ENCODE data around the gene CYS1.
"Not testable (repeated sequence)": the region's sequence is repeated elsewhere in the genome, so short reads cannot be mapped to it uniquely, and the experiment has no call there.

The CYS1 gene

GRCh38 chr2:10091889-10092244, 11.7 kb upstream of the CYS1 start:
- DNase-seq = not testable (repeated sequence)

- DNase-seq = peak in 1 of 5 donors; percentile 21
Measured at GRCh38 chr2:10091182-10091888, 11.1 kb upstream of the CYS1 start.

GRCh38 chr2:10089565-10090190, 9.5 kb upstream of the CYS1 start:
- no peak for DNase-seq

GRCh38 chr2:10087360-10087759, 7.1 kb upstream of the CYS1 start:
- DNase-seq = no peak

- no peak for DNase-seq
Measured at GRCh38 chr2:10086950-10087349, 6.7 kb upstream of the CYS1 start.

GRCh38 chr2:10085668-10086059, 5.5 kb upstream of the CYS1 start:
- no peak for DNase-seq

GRCh38 chr2:10085043-10085667, 4.9 kb upstream of the CYS1 start:
- DNase-seq = no peak

- no peak for DNase-seq
Measured at GRCh38 chr2:10084223-10084865, 4.1 kb upstream of the CYS1 start.

GRCh38 chr2:10083692-10084211, 3.5 kb upstream of the CYS1 start:
- no peak for DNase-seq

- DNase-seq = no peak
Measured at GRCh38 chr2:10083046-10083445, 2.8 kb upstream of the CYS1 start.

- peak in 1 of 5 donors; percentile 38 for DNase-seq
Measured at GRCh38 chr2:10080536-10081304, 509 bp upstream of the CYS1 start.

GRCh38 chr2:10079266-10079869, 843 bp downstream of the CYS1 start:
- DNase-seq = no peak

GRCh38 chr2:10078704-10079265, 1.4 kb downstream of the CYS1 start:
- no peak for DNase-seq

GRCh38 chr2:10078001-10078400, 2.2 kb downstream of the CYS1 start:
- DNase-seq = no peak

GRCh38 chr2:10076988-10077527, 3.2 kb downstream of the CYS1 start:
- DNase-seq = no peak

GRCh38 chr2:10076511-10076910, 3.7 kb downstream of the CYS1 start:
- DNase-seq = no peak

GRCh38 chr2:10075571-10076209, 4.5 kb downstream of the CYS1 start:
- DNase-seq = no peak

GRCh38 chr2:10075101-10075500, 5.1 kb downstream of the CYS1 start:
- DNase-seq = no peak

GRCh38 chr2:10073706-10074105, 6.5 kb downstream of the CYS1 start:
- no peak for DNase-seq

GRCh38 chr2:10072656-10073480, 7.3 kb downstream of the CYS1 start:
- peak; percentile 50 to 79 (median 70) for DNase-seq

Measured in T-helper 1 cell (primary cell).